GM21526 (cell line): Measurements from ENCODE around the gene PAX1.

Experiments used
- ATAC-seq: cut with Tn5 transposase; IDR thresholded peaks from one replicate; pipeline ENCODE4 v1.9.1; 2021; ENCODE audit warnings: moderate library complexity; ENCODE audit not compliant: unreplicated experiment, low FRiP score

PAX1 gene

GRCh38 chr20:21702553-21703470, 2.7 kb upstream of the PAX1 start:
- ATAC-seq = no peak

GRCh38 chr20:21703717-21704407, 1.6 kb upstream of the PAX1 start:
- ATAC-seq = no peak

GRCh38 chr20:21704408-21705385, 767 bp upstream of the PAX1 start:
- no peak for ATAC-seq

- ATAC-seq = no peak
Measured at GRCh38 chr20:21706261-21707195, 1.1 kb downstream of the PAX1 start.

- ATAC-seq = no peak
Measured at GRCh38 chr20:21707267-21707666, 1.8 kb downstream of the PAX1 start.

- ATAC-seq = no peak
Measured at GRCh38 chr20:21707999-21708737, 2.7 kb downstream of the PAX1 start.

- ATAC-seq = no peak
Measured at GRCh38 chr20:21708738-21709534, 3.5 kb downstream of the PAX1 start.

- ATAC-seq = no peak
Measured at GRCh38 chr20:21709535-21709904, 4.1 kb downstream of the PAX1 start.

- no peak for ATAC-seq
Measured at GRCh38 chr20:21710341-21710740, 4.9 kb downstream of the PAX1 start.

GRCh38 chr20:21710863-21711431, 5.5 kb downstream of the PAX1 start:
- no peak for ATAC-seq

- ATAC-seq = no peak
Measured at GRCh38 chr20:21712443-21713059, 7.1 kb downstream of the PAX1 start.

GRCh38 chr20:21713470-21713869, 8.0 kb downstream of the PAX1 start:
- no peak for ATAC-seq

GRCh38 chr20:21713901-21714296, 8.4 kb downstream of the PAX1 start:
- no peak for ATAC-seq

- ATAC-seq = no peak
Measured at GRCh38 chr20:21714297-21715192, 9.1 kb downstream of the PAX1 start.

- no peak for ATAC-seq
Measured at GRCh38 chr20:21715193-21715881, 9.9 kb downstream of the PAX1 start.
